NCI-H1105 (cell line): Measurements from ENCODE around the gene CRADD.
"Not testable (repeated sequence)": the region's sequence is repeated elsewhere in the genome, so short reads cannot be mapped to it uniquely, and the experiment has no call there.

Source experiments
- DNase-seq: peaks from one replicate; lab custom pipeline; 2025; lab: John Stamatoyannopoulos, UW

The CRADD gene

GRCh38 chr12:93901739-93902138, 224.6 kb downstream of the CRADD start:
- no peak for DNase-seq

DNA sequence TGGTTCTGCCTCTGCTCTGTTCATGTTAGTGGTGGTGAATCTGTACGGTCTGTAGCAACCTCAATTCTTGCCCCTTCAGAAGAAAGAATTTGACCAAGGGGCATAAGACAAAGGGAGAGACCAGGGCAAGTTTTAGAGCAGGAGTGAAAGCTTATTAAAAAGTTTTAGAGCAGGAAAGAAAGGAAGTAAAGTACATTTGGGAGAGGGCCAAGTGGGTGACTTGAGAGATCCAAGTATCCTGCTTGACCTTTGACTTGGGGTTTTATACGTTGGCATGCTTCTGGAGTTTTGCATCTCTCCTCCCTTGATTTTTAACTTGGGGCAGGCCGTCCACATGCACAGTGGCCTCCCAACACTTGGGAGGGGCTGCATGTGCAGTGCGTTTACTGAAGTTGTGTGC, 225.0 kb downstream of the CRADD start:
- DNase-seq: no peak

DNA sequence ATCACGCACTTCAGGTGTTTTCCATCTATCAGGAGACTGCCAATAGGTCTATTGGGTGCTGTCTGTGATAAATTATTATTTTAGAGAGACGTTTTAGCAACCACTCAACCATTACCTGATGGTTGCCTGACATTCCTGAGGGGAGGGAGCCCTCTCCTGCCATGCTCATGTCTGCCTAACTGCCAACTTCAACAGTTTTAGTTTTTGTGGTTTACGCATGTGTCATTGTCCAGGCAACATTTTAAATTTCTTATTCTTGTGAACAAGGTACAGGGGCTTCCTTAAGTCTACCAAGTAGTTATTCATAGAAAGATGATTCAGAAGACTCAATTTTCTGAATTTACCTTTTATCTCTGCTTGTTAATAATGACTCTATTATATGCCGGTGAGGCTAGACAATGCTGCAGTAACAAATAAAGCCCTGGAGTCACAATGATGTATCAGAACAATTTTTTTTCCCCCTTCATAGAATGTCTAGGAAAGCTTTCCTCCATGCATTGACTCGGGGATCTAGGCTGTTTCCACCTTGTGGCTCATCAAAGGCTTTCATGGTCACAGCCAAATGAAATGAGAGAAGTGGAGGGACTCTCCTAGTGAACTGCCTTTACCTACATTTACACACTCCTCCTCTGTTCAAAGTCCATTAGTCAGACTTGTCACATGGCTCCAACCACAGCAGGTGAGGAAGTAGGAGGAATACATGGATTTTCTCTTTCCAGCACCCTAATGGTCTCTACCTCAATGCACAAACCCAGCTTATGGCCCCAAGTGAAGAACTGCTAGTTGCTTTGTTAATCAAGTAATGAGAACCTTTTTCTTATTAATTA, 225.8 kb downstream of the CRADD start:
- no peak for DNase-seq

- DNase-seq: no peak
Observed at GRCh38 chr12:93904124-93904523, 226.9 kb downstream of the CRADD start.

GRCh38 chr12:93908264-93908663, 231.1 kb downstream of the CRADD start:
- no peak for DNase-seq

GRCh38 chr12:93908846-93909567, 231.8 kb downstream of the CRADD start:
- DNase-seq: no peak

DNA sequence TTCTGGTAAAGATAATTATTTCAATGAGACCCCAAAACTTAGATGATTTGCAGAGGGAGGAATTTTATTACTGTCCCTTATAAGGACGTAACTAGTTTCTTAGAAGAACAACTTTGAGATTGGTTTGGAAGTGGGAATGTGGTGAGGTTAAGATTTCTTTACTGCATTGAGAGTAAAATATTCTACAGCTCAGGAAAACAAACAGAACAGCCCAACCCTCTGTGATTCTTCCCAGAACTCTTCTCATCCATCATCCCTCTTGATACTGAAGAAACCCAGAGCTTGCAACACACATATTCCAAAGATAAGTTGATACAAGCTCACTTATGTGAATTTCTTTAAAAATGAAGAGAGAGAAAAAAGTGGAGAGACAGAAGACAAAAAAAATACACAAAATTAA, 234.2 kb downstream of the CRADD start:
- DNase-seq: no peak

- no peak for DNase-seq
Observed at GRCh38 chr12:93912086-93912733, 235.0 kb downstream of the CRADD start.

DNA sequence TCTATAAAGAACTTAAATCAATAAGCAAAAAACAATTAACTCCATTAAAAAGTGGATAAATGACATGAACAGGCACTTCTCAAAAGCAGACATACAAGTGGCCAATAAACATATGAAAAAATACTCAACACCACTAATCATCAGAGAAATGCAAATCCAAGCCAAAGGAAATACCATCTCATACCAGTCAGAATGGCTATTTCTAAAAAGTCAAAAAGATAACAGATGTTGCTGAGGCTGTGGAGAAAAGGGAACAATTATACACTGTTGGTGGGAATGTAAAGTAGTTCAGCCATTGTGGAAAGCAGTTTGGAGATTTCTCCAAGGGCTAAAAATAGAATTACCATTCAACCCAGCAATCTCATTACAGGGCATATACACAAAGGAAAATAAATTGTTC, 236.7 kb downstream of the CRADD start:
- no peak for DNase-seq

GRCh38 chr12:93914281-93914680, 237.1 kb downstream of the CRADD start:
- DNase-seq: no peak

GRCh38 chr12:93915411-93915810, 238.2 kb downstream of the CRADD start:
- DNase-seq: no peak

DNA sequence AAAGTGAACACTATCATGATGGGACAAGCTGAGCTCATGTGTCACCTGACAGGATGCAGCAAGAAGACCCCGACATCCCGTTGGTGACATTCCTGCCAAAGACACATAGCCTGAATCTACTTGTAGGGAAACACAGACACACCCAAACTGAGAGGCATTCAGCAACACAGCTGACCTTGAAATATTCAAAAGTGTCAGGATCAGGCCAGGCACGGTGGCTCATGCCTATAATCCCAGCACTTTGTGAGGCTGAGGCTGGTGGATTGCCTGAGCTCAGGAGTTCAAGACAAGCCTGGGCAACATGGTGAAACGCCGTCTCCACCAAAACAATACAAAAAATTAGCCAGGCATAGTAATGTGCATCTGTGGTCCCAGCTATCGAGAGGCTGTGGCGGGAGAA, 239.2 kb downstream of the CRADD start:
- no peak for DNase-seq

DNA sequence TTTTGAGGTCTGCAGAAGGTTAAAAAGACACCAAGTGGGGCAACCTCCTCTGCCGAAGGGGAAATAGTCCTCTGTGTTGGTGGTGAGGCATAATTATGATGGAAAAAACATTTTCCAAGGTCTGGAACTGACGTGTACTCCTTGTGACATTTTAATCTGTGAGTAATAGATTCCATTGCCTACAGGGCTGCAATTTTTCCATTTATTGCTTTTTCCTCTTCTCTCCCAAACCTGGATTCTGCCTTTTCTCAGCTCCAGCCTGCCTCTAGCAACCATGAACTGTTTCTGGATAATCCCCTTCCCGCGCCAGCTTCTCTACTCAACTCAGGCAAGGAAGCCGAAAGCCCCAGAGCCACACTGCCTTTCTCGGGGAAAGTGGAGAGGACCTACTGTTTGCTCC, 241.1 kb downstream of the CRADD start:
- DNase-seq: no peak

- no peak for DNase-seq
Observed at GRCh38 chr12:93918900-93919299, 241.7 kb downstream of the CRADD start.

DNA sequence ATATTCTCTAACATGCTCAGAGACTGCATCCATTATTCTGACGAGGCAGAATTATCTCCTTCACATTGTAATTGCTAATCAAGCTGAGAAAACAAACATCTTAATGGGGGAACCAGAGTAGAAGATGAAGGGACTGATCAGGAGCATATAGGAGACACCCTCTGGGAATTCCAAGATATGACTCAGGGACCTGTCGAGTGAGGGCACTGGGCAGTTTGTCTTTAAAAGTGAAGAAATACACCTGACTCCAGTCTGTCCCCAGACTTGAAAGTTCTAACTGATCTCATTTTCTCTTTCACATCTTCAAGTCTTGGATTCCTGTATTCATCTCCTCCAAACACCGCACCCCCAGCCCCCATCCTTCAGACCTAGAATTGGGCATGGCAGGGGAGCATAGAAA, 244.3 kb downstream of the CRADD start:
- DNase-seq: no peak

GRCh38 chr12:93922583-93923006, 245.4 kb downstream of the CRADD start:
- DNase-seq: no peak

GRCh38 chr12:93924367-93924766, 247.2 kb downstream of the CRADD start:
- DNase-seq: no peak

DNA sequence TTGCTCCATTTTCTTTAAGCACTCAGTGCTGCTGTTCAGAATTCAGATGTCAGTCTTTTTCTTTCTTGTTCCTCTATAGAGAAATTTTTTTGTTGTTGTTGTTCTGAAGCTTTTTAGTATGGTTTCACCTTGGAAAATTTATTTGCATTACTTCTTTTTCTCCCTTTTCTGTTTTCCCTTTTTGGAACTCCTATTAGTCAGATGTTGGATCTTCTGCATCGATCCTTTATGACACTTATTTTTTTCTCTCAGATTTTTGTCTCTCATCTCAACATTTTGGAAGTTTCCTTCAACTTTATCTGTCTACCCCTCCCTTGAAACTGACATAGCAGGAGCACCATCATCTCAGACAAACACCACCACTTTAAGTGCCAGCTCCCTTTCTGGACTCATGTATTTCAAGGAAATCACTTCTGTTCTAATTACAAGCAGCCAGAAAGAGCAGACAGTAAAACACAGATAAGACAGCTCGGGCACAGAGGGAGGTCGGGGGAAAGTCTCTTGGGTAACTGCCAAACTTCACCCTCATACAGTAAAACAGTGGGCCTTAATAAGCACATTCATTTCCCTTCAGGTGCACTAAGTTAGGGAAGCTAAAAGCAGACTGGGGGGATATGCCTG, 248.5 kb downstream of the CRADD start:
- DNase-seq: no peak

DNA sequence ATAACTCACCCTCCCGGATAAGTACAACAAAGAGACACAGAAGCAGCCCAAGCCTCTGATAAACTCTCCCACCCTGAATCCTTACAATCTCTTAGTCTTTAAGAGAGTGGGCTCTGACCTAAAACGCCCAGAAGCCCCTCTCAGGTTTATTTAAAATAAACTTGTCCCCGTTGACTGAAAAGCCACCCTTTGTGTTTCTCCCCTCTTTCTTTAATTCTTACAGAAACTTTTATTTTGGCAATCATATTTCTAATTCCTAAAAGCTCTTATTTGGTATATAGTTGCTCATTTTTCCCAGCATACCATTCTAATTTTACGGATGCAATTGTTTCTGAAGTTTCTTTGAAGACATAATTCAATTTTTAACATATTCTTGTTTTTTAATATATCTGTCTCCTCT, 249.1 kb downstream of the CRADD start:
- DNase-seq: no peak

DNA sequence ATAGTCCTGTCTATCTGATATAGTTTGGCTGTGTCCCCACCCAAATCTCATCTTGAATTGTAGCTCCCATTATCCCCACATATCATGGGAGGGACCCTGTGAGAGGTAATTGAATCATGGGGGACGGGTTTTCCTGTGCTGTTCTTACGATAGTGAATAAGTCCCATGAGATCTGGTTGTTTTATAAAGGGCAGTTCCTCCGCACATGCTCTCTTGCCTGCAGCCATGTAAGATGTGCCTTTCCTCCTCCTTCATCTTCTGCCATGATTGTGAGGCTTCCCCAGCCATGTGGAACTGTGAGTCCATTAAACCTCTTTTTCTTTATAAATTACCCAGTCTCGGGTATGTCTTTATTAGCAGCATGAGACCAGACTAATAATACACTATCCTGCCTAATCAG, 251.9 kb downstream of the CRADD start:
- not testable (repeated sequence) for DNase-seq

DNA sequence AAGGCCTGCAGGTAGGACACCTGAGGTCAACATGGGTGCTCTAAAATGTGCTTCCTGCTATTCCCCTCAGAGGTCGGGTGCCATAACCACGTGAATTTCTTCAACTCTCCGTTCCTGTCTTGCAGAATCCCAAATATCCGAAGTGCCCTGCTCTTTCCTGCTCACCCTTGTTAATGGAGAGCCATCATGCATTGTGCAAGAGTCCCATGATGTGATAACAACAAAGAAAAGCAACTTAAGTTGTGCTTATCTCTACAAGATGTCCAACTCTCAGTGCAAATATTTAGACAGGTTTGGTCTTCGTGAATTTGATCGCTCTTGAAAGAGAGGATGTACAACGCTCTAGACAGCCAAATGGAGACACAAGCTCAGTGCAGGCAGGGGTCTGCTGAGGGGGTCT, 260.6 kb downstream of the CRADD start:
- no peak for DNase-seq

DNA sequence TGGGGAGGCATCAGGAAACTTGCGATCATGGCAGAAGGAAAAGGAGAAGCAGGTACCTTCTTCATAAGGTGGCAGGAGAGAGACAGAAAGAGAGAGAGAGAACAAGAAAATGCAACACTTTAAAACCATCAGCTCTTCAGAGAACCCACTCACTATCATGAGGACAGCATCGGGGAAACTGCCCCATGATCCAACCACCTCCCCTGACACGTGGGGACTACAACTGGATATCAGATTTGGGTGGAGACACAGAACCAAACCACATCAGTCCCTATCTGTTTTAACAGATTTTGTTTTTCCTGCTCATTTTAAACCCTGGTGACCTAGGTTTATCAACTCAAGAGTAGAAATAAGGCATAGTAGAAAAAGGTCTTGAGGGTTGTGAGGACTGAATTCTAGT, 261.1 kb downstream of the CRADD start:
- no peak for DNase-seq

DNA sequence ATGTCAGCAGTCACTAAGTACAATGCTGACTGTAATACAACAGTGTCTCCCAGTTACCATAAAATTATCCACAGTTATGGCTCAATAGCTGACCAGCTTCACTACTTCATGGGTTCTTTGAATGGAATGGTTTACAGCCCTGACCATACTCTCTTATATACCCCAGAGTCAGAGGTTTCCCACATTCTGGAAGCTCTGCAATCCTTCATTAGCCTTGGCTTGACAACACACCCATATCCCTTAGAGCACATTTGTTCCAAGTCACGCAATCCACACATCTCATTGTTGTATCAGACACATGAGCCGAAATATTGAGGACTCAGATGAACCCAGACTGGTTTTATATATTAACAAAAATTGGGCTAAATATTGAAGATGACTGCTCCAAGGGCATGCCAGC, 261.8 kb downstream of the CRADD start:
- DNase-seq: no peak
